Measurements from ENCODE around the gene FLNC.

FLNC gene

DNA sequence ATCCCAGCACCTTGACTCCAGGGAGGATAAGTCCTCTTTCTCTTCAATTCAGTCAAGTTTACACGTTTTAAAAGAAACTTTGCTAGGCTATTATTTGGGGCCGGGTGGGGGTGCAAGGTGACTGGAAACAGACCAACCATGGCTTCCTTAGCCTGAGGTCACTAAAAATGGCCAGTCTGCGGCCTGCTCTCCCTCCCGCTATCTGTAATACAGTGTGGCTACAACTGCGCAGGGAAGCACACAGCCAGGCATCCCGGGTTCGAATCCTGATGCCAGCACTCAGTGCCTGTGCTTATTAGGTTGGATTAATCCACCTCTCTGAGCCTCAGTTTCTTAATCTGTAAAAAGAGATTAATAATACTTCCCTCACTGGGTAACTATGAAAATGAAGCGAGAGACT is 51.9 kb downstream of the FLNC start:
- TF ChIP-seq, protein P1, sequence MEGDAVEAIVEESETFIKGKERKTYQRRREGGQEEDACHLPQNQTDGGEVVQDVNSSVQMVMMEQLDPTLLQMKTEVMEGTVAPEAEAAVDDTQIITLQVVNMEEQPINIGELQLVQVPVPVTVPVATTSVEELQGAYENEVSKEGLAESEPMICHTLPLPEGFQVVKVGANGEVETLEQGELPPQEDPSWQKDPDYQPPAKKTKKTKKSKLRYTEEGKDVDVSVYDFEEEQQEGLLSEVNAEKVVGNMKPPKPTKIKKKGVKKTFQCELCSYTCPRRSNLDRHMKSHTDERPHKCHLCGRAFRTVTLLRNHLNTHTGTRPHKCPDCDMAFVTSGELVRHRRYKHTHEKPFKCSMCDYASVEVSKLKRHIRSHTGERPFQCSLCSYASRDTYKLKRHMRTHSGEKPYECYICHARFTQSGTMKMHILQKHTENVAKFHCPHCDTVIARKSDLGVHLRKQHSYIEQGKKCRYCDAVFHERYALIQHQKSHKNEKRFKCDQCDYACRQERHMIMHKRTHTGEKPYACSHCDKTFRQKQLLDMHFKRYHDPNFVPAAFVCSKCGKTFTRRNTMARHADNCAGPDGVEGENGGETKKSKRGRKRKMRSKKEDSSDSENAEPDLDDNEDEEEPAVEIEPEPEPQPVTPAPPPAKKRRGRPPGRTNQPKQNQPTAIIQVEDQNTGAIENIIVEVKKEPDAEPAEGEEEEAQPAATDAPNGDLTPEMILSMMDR (IDR thresholded peaks at IDR 0.05; ENCODE audit: extremely low read depth, insufficient read depth, missing control alignments), result no peak
- no peak for DNase-seq (ENCODE audit: low spot score)
- in situ Hi-C loops (cut with MboI; ENCODE audit: low pct_unique_long_range_greater_than_20kb, low sequenced_read_pairs, unreplicated experiment), result no loop called here

DNA sequence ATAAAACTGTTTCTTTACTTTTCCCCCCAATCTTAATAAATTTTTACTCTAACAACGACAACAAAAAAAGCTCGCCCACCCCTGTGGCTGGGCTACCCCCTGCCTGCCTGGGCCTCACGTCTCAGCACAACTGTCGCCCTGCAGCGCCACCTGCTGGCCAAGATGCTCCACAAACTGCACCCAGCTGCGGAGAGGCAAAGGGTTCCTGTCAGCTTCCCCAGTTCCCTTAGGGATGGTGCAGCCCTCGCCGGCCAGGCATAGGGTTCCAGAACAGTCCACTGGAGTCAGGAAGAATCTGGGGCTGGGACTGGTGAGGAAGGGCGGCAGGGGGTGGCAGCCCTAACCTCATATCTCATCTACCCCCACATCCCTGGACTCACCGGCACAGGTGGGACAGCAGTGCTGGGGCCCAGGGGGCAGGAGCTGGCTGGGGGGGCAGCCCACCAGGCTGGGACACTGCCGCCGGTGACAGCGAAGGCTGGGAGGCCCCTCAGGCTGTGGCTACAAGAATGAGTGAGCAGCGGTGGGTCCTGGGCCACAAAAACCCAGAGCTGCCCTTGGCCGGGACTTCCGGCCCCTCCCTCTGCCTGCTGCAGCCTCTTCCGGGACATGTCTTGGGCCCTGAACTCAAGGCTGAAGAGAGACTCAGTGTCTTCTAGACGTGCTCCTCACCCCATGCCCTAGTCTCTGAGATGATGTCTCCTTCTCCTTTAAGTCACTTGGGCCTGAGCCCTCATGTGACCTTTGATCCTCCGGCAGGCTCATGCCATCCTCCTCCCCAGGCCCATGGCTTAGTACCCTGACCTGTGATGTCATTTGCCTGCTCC is 53.6 kb downstream of the FLNC start:
- in situ Hi-C loops (cut with MboI; ENCODE audit: low pct_unique_long_range_greater_than_20kb, low sequenced_read_pairs, unreplicated experiment), result no loop called here
- TF ChIP-seq, protein P1 (IDR thresholded peaks at IDR 0.05; ENCODE audit: extremely low read depth, insufficient read depth, missing control alignments), result peak; percentile 97
- peak; percentile 94 for DNase-seq (ENCODE audit: low spot score)

DNA sequence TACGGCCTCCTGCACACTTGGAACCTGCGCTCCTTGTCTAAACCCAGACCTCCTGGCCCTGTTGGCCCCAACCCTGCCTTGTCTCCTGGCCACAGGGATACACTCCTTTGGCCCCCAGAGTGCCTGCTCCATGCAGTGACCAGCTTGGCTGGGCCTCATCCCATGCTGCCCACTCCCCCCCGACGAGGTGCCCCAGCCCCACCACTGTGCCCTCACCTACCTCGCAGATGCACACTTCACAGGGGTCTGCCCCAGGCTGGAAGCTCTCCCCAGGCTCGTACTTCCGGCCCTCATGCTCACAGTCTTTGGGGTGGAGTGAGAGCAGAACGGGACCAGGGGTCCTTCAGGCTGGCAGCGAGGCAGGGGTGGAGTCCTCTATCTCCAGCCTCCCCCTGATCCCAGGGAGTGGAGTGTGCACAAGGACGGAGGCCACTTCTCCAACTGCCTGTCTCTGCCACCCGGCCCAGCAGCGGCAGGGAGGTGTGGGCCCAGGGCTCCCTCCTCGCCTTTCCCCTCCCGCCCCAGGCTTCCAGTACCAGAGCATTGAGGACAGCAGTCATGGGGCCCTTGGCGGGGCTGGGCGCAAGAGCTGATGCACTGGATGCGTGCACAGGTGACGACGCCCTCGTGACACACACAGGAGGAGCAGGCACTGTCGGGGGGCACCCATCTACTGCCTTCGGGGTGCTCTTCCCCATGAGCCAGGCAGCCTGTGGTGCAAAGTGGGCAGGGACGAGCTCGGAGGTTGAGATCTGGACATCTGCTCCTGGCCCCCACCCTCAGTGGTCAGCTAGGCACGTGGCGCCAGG is 54.6 kb downstream of the FLNC start:
- TF ChIP-seq, protein P1 (IDR thresholded peaks at IDR 0.05; ENCODE audit: extremely low read depth, insufficient read depth, missing control alignments), result no peak
- in situ Hi-C loops (cut with MboI; ENCODE audit: low pct_unique_long_range_greater_than_20kb, low sequenced_read_pairs, unreplicated experiment), result no loop called here
- no peak for DNase-seq (ENCODE audit: low spot score)

DNA sequence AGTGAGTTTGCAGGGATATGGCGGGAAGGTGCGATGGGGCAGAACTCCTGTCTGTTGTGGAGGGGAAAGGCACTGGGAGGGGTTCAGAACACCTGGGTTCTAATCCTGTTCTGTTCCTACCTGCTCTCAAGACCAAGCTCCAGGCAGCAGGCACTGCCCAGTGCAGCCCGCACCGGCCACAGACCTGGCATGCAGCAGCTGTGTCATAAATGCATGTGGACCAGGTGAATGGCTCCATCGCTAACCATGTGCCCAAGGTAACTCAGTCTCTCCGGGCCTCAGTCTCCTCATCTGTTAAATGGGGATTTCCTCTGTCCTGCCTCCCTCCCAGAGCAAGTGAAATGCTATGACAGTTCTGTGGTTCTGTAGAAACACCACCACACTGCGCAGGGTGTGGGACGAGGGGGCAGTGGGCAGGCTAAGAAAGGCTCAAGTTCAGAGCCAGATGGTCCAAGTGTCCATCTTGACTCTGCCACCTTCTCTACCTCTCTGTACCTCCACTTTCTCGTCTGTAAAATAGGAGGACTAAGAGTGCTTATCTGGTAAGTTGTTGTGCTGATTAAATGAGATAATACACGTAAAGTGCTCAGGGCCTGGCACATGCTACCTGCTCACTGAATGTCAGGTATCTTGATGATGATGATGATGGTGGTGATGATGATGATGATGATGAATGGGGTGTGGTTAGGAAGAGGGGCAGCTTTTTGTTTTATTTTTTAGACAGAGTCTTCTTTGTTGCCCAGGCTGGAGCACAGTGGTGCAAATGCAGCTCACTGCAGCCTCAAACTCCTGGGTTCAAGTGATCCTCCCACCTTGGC is 55.4 kb downstream of the FLNC start:
- TF ChIP-seq, protein P1 (IDR thresholded peaks at IDR 0.05; ENCODE audit: extremely low read depth, insufficient read depth, missing control alignments), result no peak
- in situ Hi-C loops (cut with MboI; ENCODE audit: low pct_unique_long_range_greater_than_20kb, low sequenced_read_pairs, unreplicated experiment), result no loop called here
- no peak for DNase-seq (ENCODE audit: low spot score)

DNA sequence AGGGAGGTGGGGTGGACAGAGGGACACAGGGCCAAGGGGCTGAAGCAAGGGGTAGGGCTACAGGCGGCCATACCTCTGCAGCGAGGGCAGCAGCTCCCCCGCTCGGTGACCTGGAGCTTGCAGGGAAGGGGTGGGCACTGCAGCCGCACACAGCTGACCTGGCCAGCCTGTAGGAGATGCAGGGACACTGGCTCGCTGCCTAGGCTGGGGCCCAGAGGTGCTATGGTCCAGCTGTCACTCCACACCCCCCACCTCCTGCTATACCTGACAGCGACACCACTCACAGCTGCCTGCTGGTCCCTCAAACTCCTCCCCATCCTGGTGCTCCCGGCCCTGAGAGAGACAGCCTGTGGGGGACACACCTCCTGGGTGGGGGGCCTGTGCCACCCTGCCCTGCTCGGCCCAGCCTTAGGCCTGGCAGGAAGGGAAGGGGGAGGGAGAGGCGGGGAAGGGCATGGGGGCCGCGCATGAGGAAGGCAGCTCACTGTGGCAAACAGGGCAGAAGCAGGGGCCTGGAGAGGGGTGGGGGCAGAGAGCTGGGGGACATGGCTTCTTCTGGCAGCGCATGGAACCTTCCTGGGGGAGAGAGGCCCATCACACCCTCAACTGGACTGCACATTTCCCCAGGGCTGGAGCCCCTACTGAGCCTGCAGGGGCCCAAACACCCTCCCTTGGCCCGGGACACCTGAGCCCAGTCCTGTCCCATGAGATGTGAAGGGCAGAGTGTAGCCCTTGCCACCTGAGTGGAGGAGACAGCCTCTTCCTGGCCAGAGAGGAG is 56.4 kb downstream of the FLNC start:
- in situ Hi-C loops (cut with MboI; ENCODE audit: low pct_unique_long_range_greater_than_20kb, low sequenced_read_pairs, unreplicated experiment), result no loop called here
- TF ChIP-seq, protein P1 (IDR thresholded peaks at IDR 0.05; ENCODE audit: extremely low read depth, insufficient read depth, missing control alignments), result no peak
- DNase-seq (ENCODE audit: low spot score), result no peak

Measured in GM13977 (cell line).